ENCODE measurements around the gene NCBP3.

- TF ChIP-seq CTCF (IDR thresholded peaks at IDR 0.05; ENCODE audit: borderline replicate concordance, extremely low read depth, low read length, poor library complexity, severe bottlenecking) (peak; percentile 47), EZH2 (IDR thresholded peaks at IDR 0.05; ENCODE audit: borderline replicate concordance, low read depth, low read length, severe bottlenecking) (no peak)
Observed at GRCh38 chr17:3892095-3892998, 46.3 kb upstream of the NCBP3 start.

All from DND-41 (cell line).